Mucosa of descending colon (tissue), 3 donors: Measurements from ENCODE around the gene ZNF436. TPM values are rescaled to one million over a fixed set of nuclear protein-coding genes. Genes with fewer than 3 reads are reported as not detected.

Experiments used
- ATAC-seq: fragments of 200-7000 bp; cut with Tn5 transposase; one replicate; pipeline ENCODE4 v1.9.1; 2020; ENCODE audit warnings: mild to moderate bottlenecking, moderate library complexity
- DNase-seq, 3 donors: peaks; one replicate each; pipeline ENCODE4 v3.0.0-alpha.2; 2020
- H3K36me3 ChIP-seq: fragments of 200-600 bp; one replicate; pipeline ENCODE4 v1.8.0; 2021; ENCODE audit warnings: low read depth, mild to moderate bottlenecking
- H3K4me1 ChIP-seq: fragments of 200-600 bp; one replicate; pipeline ENCODE4 v1.8.0; 2021; ENCODE audit warnings: low read depth, mild to moderate bottlenecking
- H3K4me3 ChIP-seq: fragments of 200-600 bp; one replicate; pipeline ENCODE4 v1.8.0; 2021; ENCODE audit warnings: mild to moderate bottlenecking
- H3K9me3 ChIP-seq: fragments of 200-600 bp; one replicate; pipeline ENCODE4 v1.8.0; 2021; ENCODE audit warnings: mild to moderate bottlenecking
- CTCF ChIP-seq: fragments of 200-600 bp; IDR thresholded peaks from one replicate; pipeline ENCODE4 v1.8.0; 2022; ENCODE audit warnings: antibody characterized with exemption, mild to moderate bottlenecking
- intact Hi-C, 2 donors: fragments of 100-400 bp; cut with DNase I in 1 of 2; cut with micrococcal nuclease in 1 of 2; formaldehyde crosslinking; loops; one replicate each; pipeline versions ENCODE4 v1.11.0 to v1.11.1; 2022; cut with DNase I, micrococcal nuclease
- long read RNA-seq, 2 donors: library from polyadenylated mRNA; unstranded; transcript quantifications; one replicate each; pipeline ENCODE4 v2.0.0, GENCODE V29; 2019 to 2021
- total RNA-seq, 3 donors: library from RNA; stranded (reverse); fragmentation: NEBNext Ultra II Directional in 2 of 3; extraction: Animal tissue kit (Norgen Biotek cat#: 25700) in 2 of 3; gene quantifications; one replicate each; pipeline versions ENCODE4 v1.2.1 to v1.2.4, GENCODE V29; 2021 to 2023
- donor health status: DM: no; HTN: no; CAD: no; lungs with moderate emphysema.
- donor health status: DM: no; HTN: no; CAD: no.
- donor health status: DM: no; HTN: yes; CAD: no.

ZNF436 gene
- total RNA-seq = 10 to 100 TPM; 10.1 to 15.2 (median 11.4) TPM
- long read RNA-seq, donor 1, full-length matches to known transcripts = 9 of 9 reads
- long read RNA-seq, donor 1, partial matches to known transcripts = 0 of 9 reads
- long read RNA-seq, donor 1, other reads (novel, unspliced or antisense) = 0 of 9 reads
- long read RNA-seq, donor 2, partial matches to known transcripts = 0 of 3 reads
- long read RNA-seq, donor 2, other reads (novel, unspliced or antisense) = 1 of 3 reads

- Histone ChIP-seq H3K9me3 (peaks cover 5% of the 10 kb centered on the region), H3K36me3 (no peaks in the 10 kb centered on the region), H3K4me1 (peaks cover 29% of the 10 kb centered on the region), H3K4me3 (peak within 1 kb of the TSS; percentile 73)
- ATAC-seq = no peak
- intact Hi-C loops = no loop called here
- peak; percentile 57 to 85 (median 61) for DNase-seq
- no peak for TF ChIP-seq CTCF
Observed at GRCh38 chr1:23369335-23370013, at the start of gene ZNF436. Gene ZNF436, minus strand, starts transcription at chr1:23369836. Its CDS starts 1,831 bp downstream, at chr1:23368005.

GRCh38 chr1:23419180-23419579, 49.5 kb upstream of the ZNF436 start:
- TF ChIP-seq CTCF = no peak
- Histone ChIP-seq H3K9me3 (no peaks in the 10 kb centered on the region), H3K4me1 (peaks cover 26% of the 10 kb centered on the region), H3K4me3 (no peak overlapping the region), H3K36me3 (no peaks in the 10 kb centered on the region)
- intact Hi-C loops = no loop called here
- ATAC-seq (no peak), DNase-seq (no peak)

GRCh38 chr1:23417570-23417969, 47.9 kb upstream of the ZNF436 start:
- Histone ChIP-seq H3K4me3 (no peak overlapping the region), H3K9me3 (no peaks in the 10 kb centered on the region), H3K36me3 (no peaks in the 10 kb centered on the region), H3K4me1 (peaks cover 15% of the 10 kb centered on the region)
- intact Hi-C loops = no loop called here
- TF ChIP-seq CTCF = no peak
- ATAC-seq (peak; percentile 1), DNase-seq (peak in 1 of 3 donors; percentile 42)

- intact Hi-C loops = no loop called here
- H3K36me3 ChIP-seq = no peaks in the 10 kb centered on the region
- H3K4me3 ChIP-seq = no peak overlapping the region
- H3K4me1 ChIP-seq = peaks cover 9% of the 10 kb centered on the region
- no peak for TF ChIP-seq CTCF
- DNase-seq (no peak), ATAC-seq (no peak)
- H3K9me3 ChIP-seq = no peaks in the 10 kb centered on the region
Observed at GRCh38 chr1:23416964-23417363, 47.3 kb upstream of the ZNF436 start.

GRCh38 chr1:23408797-23409290, 39.2 kb upstream of the ZNF436 start:
- no peaks in the 10 kb centered on the region for H3K36me3 ChIP-seq
- no peak for ATAC-seq
- H3K4me3 ChIP-seq = no peak overlapping the region
- peaks cover 9% of the 10 kb centered on the region for H3K4me1 ChIP-seq
- H3K9me3 ChIP-seq = no peaks in the 10 kb centered on the region
- no peak for TF ChIP-seq CTCF
- no peak for DNase-seq
- intact Hi-C loops = no loop called here
